GM06990 (cell line): ENCODE results near the gene HIVEP2.

Experiments used
- DNase-seq: peaks from one replicate; pipeline ENCODE4 v3.0.0-alpha.2; 2011; ENCODE audit not compliant: insufficient read length; ENCODE audit errors: extremely low read depth
- H3K27me3 ChIP-seq: replicated peaks from 2 replicates; pipeline ENCODE4 v1.6.0; 2011; ENCODE audit warnings: low read length; ENCODE audit not compliant: control insufficient read depth, insufficient read depth
- H3K36me3 ChIP-seq: 2 replicates; pipeline ENCODE4 v1.5.1; 2011; ENCODE audit warnings: low read length; ENCODE audit not compliant: control insufficient read depth, insufficient read depth
- H3K4me3 ChIP-seq: replicated peaks from 2 replicates; pipeline ENCODE4 v1.5.1; 2011; ENCODE audit warnings: low read depth, mild to moderate bottlenecking, control low read depth, low read length
- TF ChIP-seq, protein P1 (sequence below): IDR thresholded peaks from 2 replicates; pipeline ENCODE4 v1.5.1; 2011; ENCODE audit warnings: low read length, control low read depth, mild to moderate bottlenecking, inconsistent platforms; ENCODE audit not compliant: insufficient read depth, poor library complexity, severe bottlenecking

HIVEP2 gene

DNA sequence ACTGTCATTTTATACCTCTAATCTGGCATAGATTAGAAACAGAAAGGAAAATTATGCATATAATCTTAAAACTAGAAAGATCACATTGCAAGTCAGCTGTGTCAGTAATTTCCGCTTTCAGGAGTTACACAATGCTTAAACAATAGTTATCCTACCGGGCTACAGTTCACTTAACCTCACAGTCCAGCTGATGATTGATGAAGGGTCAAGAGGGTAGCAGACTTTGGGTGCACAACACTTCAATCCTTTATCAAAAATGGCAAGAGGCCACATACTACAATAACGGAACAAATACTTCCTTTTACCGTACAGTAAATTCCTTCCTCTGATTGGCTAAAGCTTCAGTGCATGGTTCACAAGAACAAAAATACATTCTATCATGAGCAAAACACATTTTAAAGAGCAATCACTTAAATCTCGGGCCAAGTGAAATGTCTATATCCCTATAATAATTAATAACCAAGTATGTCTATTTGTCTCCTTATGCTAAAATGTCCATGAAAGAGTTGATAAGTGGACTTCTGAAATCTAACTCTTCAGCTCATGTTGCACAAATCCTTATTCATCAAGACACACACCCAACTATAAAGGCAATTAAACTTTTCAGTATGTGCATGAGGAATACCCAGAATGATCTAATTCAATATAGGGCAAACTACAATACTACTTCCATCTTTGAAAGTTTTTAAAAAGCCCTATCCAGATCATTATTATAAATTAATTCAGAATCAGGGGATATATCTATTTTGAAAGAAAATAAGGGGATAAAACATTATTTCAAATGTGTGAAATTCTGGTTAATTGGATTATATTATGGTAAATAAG, 76.8 kb downstream of the HIVEP2 start:
- Histone ChIP-seq H3K36me3 (no peaks in the 10 kb centered on the region; the same call in 1 of the 2 replicates), H3K27me3 (no peaks in the 10 kb centered on the region), H3K4me3 (no peak overlapping the region)
- TF ChIP-seq, protein P1, sequence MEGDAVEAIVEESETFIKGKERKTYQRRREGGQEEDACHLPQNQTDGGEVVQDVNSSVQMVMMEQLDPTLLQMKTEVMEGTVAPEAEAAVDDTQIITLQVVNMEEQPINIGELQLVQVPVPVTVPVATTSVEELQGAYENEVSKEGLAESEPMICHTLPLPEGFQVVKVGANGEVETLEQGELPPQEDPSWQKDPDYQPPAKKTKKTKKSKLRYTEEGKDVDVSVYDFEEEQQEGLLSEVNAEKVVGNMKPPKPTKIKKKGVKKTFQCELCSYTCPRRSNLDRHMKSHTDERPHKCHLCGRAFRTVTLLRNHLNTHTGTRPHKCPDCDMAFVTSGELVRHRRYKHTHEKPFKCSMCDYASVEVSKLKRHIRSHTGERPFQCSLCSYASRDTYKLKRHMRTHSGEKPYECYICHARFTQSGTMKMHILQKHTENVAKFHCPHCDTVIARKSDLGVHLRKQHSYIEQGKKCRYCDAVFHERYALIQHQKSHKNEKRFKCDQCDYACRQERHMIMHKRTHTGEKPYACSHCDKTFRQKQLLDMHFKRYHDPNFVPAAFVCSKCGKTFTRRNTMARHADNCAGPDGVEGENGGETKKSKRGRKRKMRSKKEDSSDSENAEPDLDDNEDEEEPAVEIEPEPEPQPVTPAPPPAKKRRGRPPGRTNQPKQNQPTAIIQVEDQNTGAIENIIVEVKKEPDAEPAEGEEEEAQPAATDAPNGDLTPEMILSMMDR: no peak
- DNase-seq: no peak

GRCh38 chr6:142867355-142867801, 77.6 kb downstream of the HIVEP2 start:
- Histone ChIP-seq H3K4me3 (no peak overlapping the region), H3K27me3 (no peaks in the 10 kb centered on the region), H3K36me3 (no peaks in the 10 kb centered on the region; the same call in 1 of the 2 replicates)
- DNase-seq: no peak
- TF ChIP-seq, protein P1: no peak

DNA sequence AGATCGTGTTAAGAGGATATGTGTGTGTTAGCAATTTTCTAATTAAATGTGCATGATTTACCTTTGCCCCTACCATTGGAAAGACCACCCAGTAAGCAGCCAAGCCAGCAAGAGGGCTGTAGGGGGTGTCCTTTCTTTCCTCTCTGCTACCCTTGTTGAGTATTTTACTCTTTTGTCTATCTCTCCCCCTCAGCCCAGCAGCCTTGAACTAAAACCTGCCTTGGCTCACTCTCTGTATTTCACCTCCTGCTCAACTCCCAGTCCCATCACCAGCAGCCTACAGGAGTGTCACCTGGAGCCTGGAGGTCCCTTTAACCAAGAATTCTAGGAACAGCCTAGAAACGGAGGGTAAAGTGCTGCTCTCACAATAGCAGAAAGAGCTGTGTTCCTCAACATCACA, 81.0 kb downstream of the HIVEP2 start:
- no peak for DNase-seq
- Histone ChIP-seq H3K36me3 (peaks cover 2% of the 10 kb centered on the region; the same call in 1 of the 2 replicates), H3K4me3 (no peak overlapping the region), H3K27me3 (no peaks in the 10 kb centered on the region)
- TF ChIP-seq, protein P1: no peak

DNA sequence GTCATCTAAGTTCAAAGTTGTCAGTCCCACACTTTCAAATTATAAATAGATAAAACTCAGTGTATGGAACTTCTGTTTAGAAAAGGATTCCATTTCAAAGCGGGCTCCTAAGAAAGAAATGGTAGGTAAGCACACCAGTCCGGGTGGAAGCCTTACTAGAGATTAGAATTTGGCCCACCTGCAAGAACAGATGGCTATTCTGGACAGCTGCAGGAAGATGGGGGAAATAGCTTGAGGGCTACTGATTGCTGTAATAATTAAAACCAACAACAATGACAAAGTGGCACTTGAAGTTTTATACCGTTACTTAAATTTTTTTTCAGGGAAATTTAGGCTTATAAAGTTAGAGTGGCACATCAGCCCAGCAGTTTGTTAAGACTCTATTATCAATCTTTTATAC, 83.3 kb downstream of the HIVEP2 start:
- TF ChIP-seq, protein P1: no peak
- H3K36me3 ChIP-seq: peaks cover 2% of the 10 kb centered on the region; the same call in 1 of the 2 replicates
- no peak overlapping the region for H3K4me3 ChIP-seq
- H3K27me3 ChIP-seq: no peaks in the 10 kb centered on the region
- no peak for DNase-seq

DNA sequence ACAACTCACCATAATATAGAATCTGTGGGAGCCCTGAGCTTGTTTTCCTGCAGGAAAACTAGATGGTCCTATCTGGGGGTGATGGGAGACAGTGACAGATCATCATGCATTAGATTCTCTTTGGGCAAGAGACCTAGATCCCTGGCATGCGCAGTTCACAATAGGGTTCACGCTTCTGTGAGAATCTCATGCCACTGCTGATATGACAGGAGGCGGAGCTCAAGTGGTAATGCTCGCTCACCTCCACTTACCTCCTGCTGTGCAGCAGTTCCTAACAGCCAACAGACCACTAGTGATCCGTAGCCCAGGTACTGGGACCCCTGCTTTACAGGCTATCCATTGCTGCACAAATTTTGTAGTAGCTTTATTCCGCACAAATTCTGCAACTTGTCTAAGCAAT, 84.5 kb downstream of the HIVEP2 start:
- DNase-seq: no peak
- TF ChIP-seq, protein P1: no peak
- Histone ChIP-seq H3K36me3 (peaks cover 2% of the 10 kb centered on the region; the same call in 1 of the 2 replicates), H3K27me3 (no peaks in the 10 kb centered on the region), H3K4me3 (no peak overlapping the region)
